PC-9 (cell line): ENCODE results near the gene EHBP1. TPM values are rescaled to one million over a fixed set of nuclear protein-coding genes. Genes with fewer than 3 reads are reported as not detected.

Experiments
- BruUV-seq: library from RNA; stranded (reverse); fragments of 400-500 nt; replicated peaks from 2 replicates; lab custom pipeline; 2021; lab: Mats Ljungman, UMichigan
- CTCF ChIA-PET: fragments of 300-600 bp; sonication (Branson Sonifier 250); formaldehyde crosslinking; loops from one replicate; lab custom pipeline; 2022; ENCODE audit warnings: antibody characterized with exemption; lab: Charles Lee
- POLR2A ChIA-PET: fragments of 300-600 bp; sonication (Branson Sonifier 250); formaldehyde crosslinking; loops from one replicate; lab custom pipeline; 2022; ENCODE audit warnings: antibody characterized with exemption; ENCODE audit not compliant: unreplicated experiment; lab: Charles Lee
- DNase-seq, 2 experiments: peaks; one replicate each; pipeline versions ENCODE4 v3.0.0 to v3.0.0-alpha.2; 2015 to 2022; ENCODE audit warnings: mixed read lengths in 1 of 2
- H2AFZ ChIP-seq: fragments of 200-600 bp; sonication (generic); 2 replicates; pipeline ENCODE4 v1.8.1; 2017; ENCODE audit warnings: antibody characterized with exemption
- H3F3A ChIP-seq: fragments of 200-600 bp; sonication (generic); 2 replicates; pipeline ENCODE4 v1.8.1; 2017; ENCODE audit warnings: antibody characterized with exemption, mild to moderate bottlenecking, low read depth; ENCODE audit not compliant: insufficient read depth
- H3K27ac ChIP-seq: fragments of 200-600 bp; sonication (generic); 2 replicates; pipeline ENCODE4 v1.6.1; 2016; ENCODE audit warnings: mixed run types
- H3K27me3 ChIP-seq: fragments of 200-600 bp; sonication (generic); 2 replicates; pipeline ENCODE4 v1.6.1; 2016; ENCODE audit warnings: low read depth, mixed run types; ENCODE audit not compliant: insufficient read depth
- H3K36me3 ChIP-seq: fragments of 200-600 bp; sonication (generic); 2 replicates; pipeline ENCODE4 v1.6.1; 2016; ENCODE audit warnings: low read depth, mixed run types
- H3K4me1 ChIP-seq: fragments of 200-600 bp; sonication (generic); replicated peaks from 2 replicates; pipeline ENCODE4 v1.6.1; 2016; ENCODE audit warnings: mixed run types; ENCODE audit not compliant: insufficient read depth
- H3K4me2 ChIP-seq: fragments of 200-600 bp; sonication (generic); 2 replicates; pipeline ENCODE4 v1.6.1; 2017; ENCODE audit warnings: mixed run types
- H3K4me3 ChIP-seq: fragments of 200-600 bp; sonication (generic); 2 replicates; pipeline ENCODE4 v1.6.1; 2016; ENCODE audit warnings: mixed run types
- H3K79me2 ChIP-seq: fragments of 200-600 bp; sonication (generic); 2 replicates; pipeline ENCODE4 v1.6.1; 2017; ENCODE audit warnings: low read depth, mixed run types
- H3K9me2 ChIP-seq: fragments of 200-600 bp; sonication (generic); 2 replicates; pipeline ENCODE4 v1.8.1; 2017; ENCODE audit warnings: mild to moderate bottlenecking; ENCODE audit not compliant: insufficient read depth
- H3K9me3 ChIP-seq: fragments of 200-600 bp; sonication (generic); 2 replicates; pipeline ENCODE4 v1.8.1; 2016; ENCODE audit warnings: low read depth; ENCODE audit not compliant: insufficient read depth
- H4K20me1 ChIP-seq: fragments of 200-600 bp; sonication (generic); 2 replicates; pipeline ENCODE4 v1.8.1; 2017; ENCODE audit not compliant: insufficient read depth
- EZH2 ChIP-seq: fragments of 200-600 bp; sonication (generic); IDR thresholded peaks from 2 replicates; pipeline ENCODE4 v1.8.0; 2017; ENCODE audit warnings: antibody characterized with exemption, low read depth
- intact Hi-C: fragments of 100-400 bp; cut with micrococcal nuclease; formaldehyde crosslinking; loops from one replicate; pipeline ENCODE4 v1.10.0; 2022; ENCODE audit not compliant: unreplicated experiment
- total RNA-seq: library from RNA; stranded (reverse); gene quantifications from 2 replicates; pipeline ENCODE4 v1.2.3, GENCODE V29; 2021
- TF ChIP-seq, protein P1 (sequence below): fragments of 200-600 bp; sonication (generic); conservative IDR thresholded peaks from 2 replicates; pipeline ENCODE4 v1.6.1; 2017; ENCODE audit warnings: mixed run types, antibody characterized with exemption, mild to moderate bottlenecking, moderate library complexity

EHBP1 gene
- total RNA-seq, 1 experiment from 2014 or later, result 100 TPM

DNA sequence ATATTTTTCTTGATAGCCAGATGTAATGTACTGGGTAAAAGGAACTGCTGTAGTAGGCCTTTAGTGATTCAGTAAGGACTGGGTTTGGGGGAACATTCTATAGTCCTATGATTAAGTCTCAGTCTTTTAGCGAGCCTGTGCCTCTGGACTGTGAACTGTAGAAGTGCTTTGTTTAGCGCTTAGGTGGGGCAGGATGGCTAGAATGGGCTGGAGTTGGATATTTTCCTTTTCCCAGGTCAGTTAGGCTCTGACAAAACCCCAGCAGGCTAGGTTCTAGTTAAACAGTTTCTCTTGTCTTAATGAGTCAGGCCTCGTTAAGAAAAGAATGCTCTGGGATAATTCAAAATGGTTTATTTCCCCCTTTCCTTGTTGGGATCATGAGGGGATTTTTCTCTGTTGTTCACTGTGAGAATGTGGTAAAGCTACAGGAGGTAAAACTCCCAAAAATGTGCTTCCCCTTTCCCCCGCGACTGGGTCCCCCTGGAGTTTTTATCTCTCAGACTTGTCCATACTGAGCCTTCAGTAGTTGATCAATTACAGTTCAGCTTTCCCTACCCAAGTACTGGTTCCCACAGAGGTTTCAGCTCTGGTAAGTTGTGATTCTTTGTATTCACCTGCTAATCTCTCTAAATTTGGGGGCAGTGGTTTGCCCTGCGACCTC, 31.5 kb downstream of the EHBP1 start:
- H3K4me3 ChIP-seq, result no peak overlapping the region
- no peaks in the 10 kb centered on the region for H3K9me2 ChIP-seq
- no peak overlapping the region for H3K4me2 ChIP-seq
- POLR2A ChIA-PET, result interaction anchor here (0.6 kb wide), 1 partner anchor 82 kb away, joined by 3 read pairs; no protein-coding TSS in a partner anchor
- CTCF ChIA-PET, result no interaction called here
- DNase-seq, result no peak
- H3K27ac ChIP-seq, result no peak overlapping the region
- intact Hi-C loops, result no loop called here
- TF ChIP-seq, protein P1, sequence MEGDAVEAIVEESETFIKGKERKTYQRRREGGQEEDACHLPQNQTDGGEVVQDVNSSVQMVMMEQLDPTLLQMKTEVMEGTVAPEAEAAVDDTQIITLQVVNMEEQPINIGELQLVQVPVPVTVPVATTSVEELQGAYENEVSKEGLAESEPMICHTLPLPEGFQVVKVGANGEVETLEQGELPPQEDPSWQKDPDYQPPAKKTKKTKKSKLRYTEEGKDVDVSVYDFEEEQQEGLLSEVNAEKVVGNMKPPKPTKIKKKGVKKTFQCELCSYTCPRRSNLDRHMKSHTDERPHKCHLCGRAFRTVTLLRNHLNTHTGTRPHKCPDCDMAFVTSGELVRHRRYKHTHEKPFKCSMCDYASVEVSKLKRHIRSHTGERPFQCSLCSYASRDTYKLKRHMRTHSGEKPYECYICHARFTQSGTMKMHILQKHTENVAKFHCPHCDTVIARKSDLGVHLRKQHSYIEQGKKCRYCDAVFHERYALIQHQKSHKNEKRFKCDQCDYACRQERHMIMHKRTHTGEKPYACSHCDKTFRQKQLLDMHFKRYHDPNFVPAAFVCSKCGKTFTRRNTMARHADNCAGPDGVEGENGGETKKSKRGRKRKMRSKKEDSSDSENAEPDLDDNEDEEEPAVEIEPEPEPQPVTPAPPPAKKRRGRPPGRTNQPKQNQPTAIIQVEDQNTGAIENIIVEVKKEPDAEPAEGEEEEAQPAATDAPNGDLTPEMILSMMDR, result no peak
- no peak for TF ChIP-seq EZH2
- H3K79me2 ChIP-seq, result peaks cover 95% of the 10 kb centered on the region
- H2AFZ ChIP-seq, result no peak overlapping the region
- H3K9me3 ChIP-seq, result peaks cover 7% of the 10 kb centered on the region
- peaks cover 5% of the 10 kb centered on the region; the same call in 1 of the 2 replicates for H3K36me3 ChIP-seq
- no peaks in the 10 kb centered on the region; the same call in 1 of the 2 replicates for H4K20me1 ChIP-seq
- 0 out of 2 replicates have a peak, but pooled peaks cover 11% of the 10 kb centered on the region for H3K4me1 ChIP-seq
- peaks cover 16% of the 10 kb centered on the region for H3F3A ChIP-seq
- no peaks in the 10 kb centered on the region for H3K27me3 ChIP-seq
- BruUV-seq, result no TSS peak

- DNase-seq, result no peak
- POLR2A ChIA-PET, result no interaction called here
- H3K27ac ChIP-seq, result no peak overlapping the region
- intact Hi-C loops, result no loop called here
- CTCF ChIA-PET, result no interaction called here
- no peaks in the 10 kb centered on the region for H3K9me3 ChIP-seq
- H3K9me2 ChIP-seq, result no peaks in the 10 kb centered on the region
- no TSS peak for BruUV-seq
- no peak overlapping the region for H2AFZ ChIP-seq
- no peak overlapping the region for H3K4me2 ChIP-seq
- H4K20me1 ChIP-seq, result no peaks in the 10 kb centered on the region; the same call in 1 of the 2 replicates
- peaks cover 95% of the 10 kb centered on the region for H3K79me2 ChIP-seq
- no peaks in the 10 kb centered on the region for H3K27me3 ChIP-seq
- H3K4me1 ChIP-seq, result no peaks in the 10 kb centered on the region
- H3K36me3 ChIP-seq, result no peaks in the 10 kb centered on the region; the same call in 1 of the 2 replicates
- peaks cover 10% of the 10 kb centered on the region; the same call in 1 of the 2 replicates for H3F3A ChIP-seq
- TF ChIP-seq, protein P1, result no peak
- no peak for TF ChIP-seq EZH2
- no peak overlapping the region for H3K4me3 ChIP-seq
Observed at GRCh38 chr2:62738981-62739936, 33.7 kb downstream of the EHBP1 start.

DNA sequence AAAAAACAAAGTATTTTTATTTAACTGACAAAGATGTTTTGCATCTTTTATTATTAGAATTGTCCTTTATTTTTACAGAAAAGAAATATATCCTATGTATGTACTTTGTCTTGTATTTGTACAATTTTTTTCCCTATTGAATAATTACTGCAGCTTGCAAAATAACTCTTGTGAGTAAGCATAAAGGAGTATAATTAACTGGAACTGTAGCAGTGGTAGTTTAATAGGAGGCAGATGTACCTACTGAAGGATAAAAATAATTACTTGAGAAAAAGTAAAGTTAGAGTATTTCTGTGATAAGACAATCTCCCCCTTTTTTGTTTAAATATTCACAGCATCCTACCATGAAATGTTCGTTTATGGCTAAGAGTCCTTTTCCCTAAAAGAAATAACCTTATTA, 34.7 kb downstream of the EHBP1 start:
- intact Hi-C loops, result no loop called here

More for the DNA sequence above, 34.7 kb downstream of the EHBP1 start:
- H3K27me3 ChIP-seq, result no peaks in the 10 kb centered on the region
- no peak overlapping the region for H3K4me2 ChIP-seq
- no peak overlapping the region for H2AFZ ChIP-seq
- H3K4me1 ChIP-seq, result no peaks in the 10 kb centered on the region
- peaks cover 95% of the 10 kb centered on the region for H3K79me2 ChIP-seq
- POLR2A ChIA-PET, result no interaction called here
- no peaks in the 10 kb centered on the region for H3K9me2 ChIP-seq
- no peaks in the 10 kb centered on the region; the same call in 1 of the 2 replicates for H3K36me3 ChIP-seq
- H3K4me3 ChIP-seq, result no peak overlapping the region
- no TSS peak for BruUV-seq
- H3K9me3 ChIP-seq, result no peaks in the 10 kb centered on the region
- DNase-seq, result no peak
- H3F3A ChIP-seq, result peaks cover 10% of the 10 kb centered on the region; the same call in 1 of the 2 replicates
- no peak overlapping the region for H3K27ac ChIP-seq
- CTCF ChIA-PET, result no interaction called here
- no peaks in the 10 kb centered on the region; the same call in 1 of the 2 replicates for H4K20me1 ChIP-seq
- TF ChIP-seq EZH2, result no peak
- TF ChIP-seq, protein P1, result no peak
